Measurements from ENCODE around the gene RASSF3.

GRCh38 chr12:64681200-64682052 is 71.1 kb downstream of the RASSF3 start:
- TF ChIP-seq CTCF (IDR thresholded peaks at IDR 0.05) (no peak), POLR2A (IDR thresholded peaks at IDR 0.05) (no peak)
